SJSA1 (cell line): ENCODE data around the gene TIMM23. TPM values are rescaled to one million over a fixed set of nuclear protein-coding genes. Genes with fewer than 3 reads are reported as not detected.
A peak's percentile ranks its signal among the peaks of the same experiment; 100 is the strongest.
"Not testable (repeated sequence)": the region's sequence is repeated elsewhere in the genome, so short reads cannot be mapped to it uniquely, and the experiment has no call there.

ENCODE experiments used
- DNase-seq, 2 experiments: peaks; one replicate each; pipeline ENCODE4 v3.0.0-alpha.2; 2015 to 2020; ENCODE audit warnings: low spot score in 2 of 2, low read depth in 1 of 2
- H3K27ac ChIP-seq: fragments of 250-450 bp; sonication (Bioruptor Pico); 2 replicates; pipeline ENCODE4 v1.5.1; 2020; ENCODE audit warnings: mild to moderate bottlenecking, moderate library complexity
- H3K27me3 ChIP-seq: fragments of 250-450 bp; sonication (Bioruptor Pico); replicated peaks from 2 replicates; pipeline ENCODE4 v1.5.1; 2020; ENCODE audit warnings: mild to moderate bottlenecking, moderate library complexity
- H3K36me3 ChIP-seq: fragments of 250-450 bp; sonication (Bioruptor Pico); 2 replicates; pipeline ENCODE4 v1.5.1; 2020; ENCODE audit warnings: mild to moderate bottlenecking
- H3K4me1 ChIP-seq: fragments of 250-450 bp; sonication (Bioruptor Pico); replicated peaks from 2 replicates; pipeline ENCODE4 v1.6.1; 2021; ENCODE audit warnings: mild to moderate bottlenecking
- H3K4me3 ChIP-seq: fragments of 250-450 bp; sonication (Bioruptor Pico); 2 replicates; pipeline ENCODE4 v1.5.1; 2020; ENCODE audit warnings: mild to moderate bottlenecking
- H3K9me3 ChIP-seq: fragments of 250-450 bp; sonication (Bioruptor Pico); replicated peaks from 2 replicates; pipeline ENCODE4 v1.5.1; 2020; ENCODE audit warnings: mild to moderate bottlenecking
- total RNA-seq: library from RNA; depleted of rRNA; stranded (reverse); fragments of >200 nt; shearing (Covaris generic); gene quantifications from 2 replicates; pipeline ENCODE4 v1.2.3, GENCODE V29; 2014

TIMM23 gene
- total RNA-seq, 1 experiment from 2014 or later, result 163 TPM

GRCh38 chr10:45971742-45972105 lies 565 bp upstream of the TIMM23 start:
- not testable (repeated sequence) for H3K9me3 ChIP-seq, H3K36me3 ChIP-seq, H3K27me3 ChIP-seq, H3K4me1 ChIP-seq, DNase-seq
- Histone ChIP-seq H3K27ac (peak overlapping the region; percentile 49; the same call in 1 of the 2 replicates), H3K4me3 (peak overlapping the region; percentile 53)

GRCh38 chr10:45972813-45973169 lies 502 bp downstream of the TIMM23 start:
- not testable (repeated sequence) for H3K27me3 ChIP-seq, H3K4me1 ChIP-seq, H3K36me3 ChIP-seq, H3K9me3 ChIP-seq
- Histone ChIP-seq H3K4me3 (peak overlapping the region; percentile 53), H3K27ac (peak overlapping the region; percentile 49; the same call in 1 of the 2 replicates)
- DNase-seq, result peak in 1 of 2 experiments; percentile 13

- not testable (repeated sequence) for H3K36me3 ChIP-seq, H3K27ac ChIP-seq, H3K4me3 ChIP-seq, H3K4me1 ChIP-seq, H3K27me3 ChIP-seq, H3K9me3 ChIP-seq, DNase-seq
These were observed 1.8 kb downstream of the TIMM23 start for GRCh38 chr10:45974041-45974440.

- not testable (repeated sequence) for H3K27me3 ChIP-seq, H3K4me3 ChIP-seq, H3K27ac ChIP-seq, DNase-seq, H3K9me3 ChIP-seq, H3K4me1 ChIP-seq, H3K36me3 ChIP-seq
These were observed 6.3 kb downstream of the TIMM23 start for GRCh38 chr10:45978554-45978953.

GRCh38 chr10:45981367-45981766 lies 9.1 kb downstream of the TIMM23 start:
- not testable (repeated sequence) for H3K27me3 ChIP-seq, H3K4me3 ChIP-seq, H3K27ac ChIP-seq, H3K4me1 ChIP-seq, DNase-seq, H3K9me3 ChIP-seq
- H3K36me3 ChIP-seq, result peaks cover 11% of the 10 kb centered on the region

GRCh38 chr10:45983538-45984186 lies 11.4 kb downstream of the TIMM23 start:
- DNase-seq, result peak; percentile 26 to 51
- not testable (repeated sequence) for H3K9me3 ChIP-seq, H3K4me1 ChIP-seq, H3K27me3 ChIP-seq, H3K36me3 ChIP-seq, H3K27ac ChIP-seq, H3K4me3 ChIP-seq

- H3K27me3 ChIP-seq, H3K4me3 ChIP-seq, H3K9me3 ChIP-seq, H3K36me3 ChIP-seq, H3K4me1 ChIP-seq, DNase-seq, H3K27ac ChIP-seq: not testable (repeated sequence)
These were observed 12.2 kb downstream of the TIMM23 start for GRCh38 chr10:45984473-45984872.

- not testable (repeated sequence) for H3K27me3 ChIP-seq, H3K27ac ChIP-seq, H3K36me3 ChIP-seq, DNase-seq, H3K4me3 ChIP-seq, H3K9me3 ChIP-seq, H3K4me1 ChIP-seq
These were observed 13.3 kb downstream of the TIMM23 start for GRCh38 chr10:45985590-45985989.

- no peak for DNase-seq
- Histone ChIP-seq H3K27me3 (no peaks in the 10 kb centered on the region), H3K4me1 (no peaks in the 10 kb centered on the region), H3K27ac (no peak overlapping the region), H3K4me3 (no peak overlapping the region), H3K36me3 (peaks cover 49% of the 10 kb centered on the region), H3K9me3 (no peaks in the 10 kb centered on the region)
These were observed 25.3 kb downstream of the TIMM23 start for GRCh38 chr10:45997557-45997956.

GRCh38 chr10:45997994-45998763 lies 25.9 kb downstream of the TIMM23 start:
- Histone ChIP-seq H3K27me3 (no peaks in the 10 kb centered on the region), H3K4me3 (no peak overlapping the region), H3K27ac (no peak overlapping the region), H3K9me3 (no peaks in the 10 kb centered on the region), H3K36me3 (peaks cover 54% of the 10 kb centered on the region), H3K4me1 (no peaks in the 10 kb centered on the region)
- no peak for DNase-seq

- not testable (repeated sequence) for DNase-seq, H3K9me3 ChIP-seq, H3K4me3 ChIP-seq, H3K4me1 ChIP-seq, H3K27ac ChIP-seq, H3K27me3 ChIP-seq
- peaks cover 72% of the 10 kb centered on the region for H3K36me3 ChIP-seq
These were observed 27.7 kb downstream of the TIMM23 start for GRCh38 chr10:45999955-46000354.

- H3K27ac ChIP-seq, result no peak overlapping the region
- H3K27me3 ChIP-seq, result no peaks in the 10 kb centered on the region
- H3K4me3 ChIP-seq, result no peak overlapping the region
- H3K36me3 ChIP-seq, result peaks cover 78% of the 10 kb centered on the region
- no peaks in the 10 kb centered on the region for H3K9me3 ChIP-seq
- H3K4me1 ChIP-seq, result no peaks in the 10 kb centered on the region; the same call in none of the 2 replicates
- no peak for DNase-seq
These were observed 28.2 kb downstream of the TIMM23 start for GRCh38 chr10:46000538-46000937.

- Histone ChIP-seq H3K36me3 (peaks cover 85% of the 10 kb centered on the region), H3K4me1 (peaks cover 7% of the 10 kb centered on the region), H3K27ac (no peak overlapping the region), H3K9me3 (no peaks in the 10 kb centered on the region), H3K27me3 (no peaks in the 10 kb centered on the region), H3K4me3 (no peak overlapping the region)
- DNase-seq, result no peak
These were observed 29.0 kb downstream of the TIMM23 start for GRCh38 chr10:46001187-46001756.

GRCh38 chr10:46002189-46002687 lies 29.9 kb downstream of the TIMM23 start:
- H3K36me3 ChIP-seq, result peaks cover 92% of the 10 kb centered on the region
- H3K9me3 ChIP-seq, result not testable (repeated sequence)

More at GRCh38 chr10:46002189-46002687, 29.9 kb downstream of the TIMM23 start:
- not testable (repeated sequence) for H3K27ac ChIP-seq, DNase-seq, H3K27me3 ChIP-seq, H3K4me3 ChIP-seq
- peaks cover 15% of the 10 kb centered on the region for H3K4me1 ChIP-seq
